SJSA1 (cell line): ENCODE results near the gene CLINT1. TPM values are rescaled to one million over a fixed set of nuclear protein-coding genes. Genes with fewer than 3 reads are reported as not detected.

Experiments
- DNase-seq, 2 experiments: peaks; one replicate each; pipeline ENCODE4 v3.0.0-alpha.2; 2015 to 2020; ENCODE audit warnings: low spot score in 2 of 2, low read depth in 1 of 2
- H3K27ac ChIP-seq: fragments of 250-450 bp; sonication (Bioruptor Pico); 2 replicates; pipeline ENCODE4 v1.5.1; 2020; ENCODE audit warnings: mild to moderate bottlenecking, moderate library complexity
- H3K27me3 ChIP-seq: fragments of 250-450 bp; sonication (Bioruptor Pico); replicated peaks from 2 replicates; pipeline ENCODE4 v1.5.1; 2020; ENCODE audit warnings: mild to moderate bottlenecking, moderate library complexity
- H3K36me3 ChIP-seq: fragments of 250-450 bp; sonication (Bioruptor Pico); 2 replicates; pipeline ENCODE4 v1.5.1; 2020; ENCODE audit warnings: mild to moderate bottlenecking
- H3K4me1 ChIP-seq: fragments of 250-450 bp; sonication (Bioruptor Pico); replicated peaks from 2 replicates; pipeline ENCODE4 v1.6.1; 2021; ENCODE audit warnings: mild to moderate bottlenecking
- H3K4me3 ChIP-seq: fragments of 250-450 bp; sonication (Bioruptor Pico); 2 replicates; pipeline ENCODE4 v1.5.1; 2020; ENCODE audit warnings: mild to moderate bottlenecking
- H3K9me3 ChIP-seq: fragments of 250-450 bp; sonication (Bioruptor Pico); replicated peaks from 2 replicates; pipeline ENCODE4 v1.5.1; 2020; ENCODE audit warnings: mild to moderate bottlenecking
- total RNA-seq: library from RNA; depleted of rRNA; stranded (reverse); fragments of >200 nt; shearing (Covaris generic); gene quantifications from 2 replicates; pipeline ENCODE4 v1.2.3, GENCODE V29; 2014

The CLINT1 gene
- total RNA-seq, 1 experiment from 2014 or later, result 95.4 TPM

- Histone ChIP-seq H3K9me3 (no peaks in the 10 kb centered on the region), H3K27ac (no peak overlapping the region), H3K36me3 (peaks cover 2% of the 10 kb centered on the region), H3K4me1 (peaks cover 10% of the 10 kb centered on the region), H3K27me3 (no peaks in the 10 kb centered on the region), H3K4me3 (no peak overlapping the region)
- DNase-seq, result peak in 1 of 2 experiments; percentile 46
Observed at GRCh38 chr5:157820593-157821252, 38.2 kb downstream of the CLINT1 start.

GRCh38 chr5:157819502-157820115 is 39.3 kb downstream of the CLINT1 start:
- H3K36me3 ChIP-seq, result peaks cover 9% of the 10 kb centered on the region
- DNase-seq, result no peak
- peaks cover 10% of the 10 kb centered on the region for H3K4me1 ChIP-seq
- no peak overlapping the region for H3K4me3 ChIP-seq
- no peaks in the 10 kb centered on the region for H3K9me3 ChIP-seq
- no peaks in the 10 kb centered on the region for H3K27me3 ChIP-seq
- H3K27ac ChIP-seq, result no peak overlapping the region

GRCh38 chr5:157818368-157818767 is 40.6 kb downstream of the CLINT1 start:
- H3K4me3 ChIP-seq, result no peak overlapping the region
- no peaks in the 10 kb centered on the region for H3K9me3 ChIP-seq
- no peak overlapping the region for H3K27ac ChIP-seq
- H3K27me3 ChIP-seq, result no peaks in the 10 kb centered on the region
- H3K4me1 ChIP-seq, result peaks cover 10% of the 10 kb centered on the region
- DNase-seq, result no peak
- H3K36me3 ChIP-seq, result peaks cover 18% of the 10 kb centered on the region

- H3K4me1 ChIP-seq, result peaks cover 10% of the 10 kb centered on the region
- peaks cover 22% of the 10 kb centered on the region for H3K36me3 ChIP-seq
- DNase-seq, result no peak
- H3K27ac ChIP-seq, result no peak overlapping the region
- H3K27me3 ChIP-seq, result no peaks in the 10 kb centered on the region
- H3K9me3 ChIP-seq, result no peaks in the 10 kb centered on the region
- H3K4me3 ChIP-seq, result no peak overlapping the region
Observed at GRCh38 chr5:157817928-157818327, 41.0 kb downstream of the CLINT1 start.

GRCh38 chr5:157817387-157817702 is 41.6 kb downstream of the CLINT1 start:
- DNase-seq, result no peak
- H3K4me1 ChIP-seq, result peaks cover 8% of the 10 kb centered on the region
- no peak overlapping the region for H3K27ac ChIP-seq
- H3K27me3 ChIP-seq, result no peaks in the 10 kb centered on the region
- no peaks in the 10 kb centered on the region for H3K9me3 ChIP-seq
- H3K4me3 ChIP-seq, result no peak overlapping the region
- peaks cover 28% of the 10 kb centered on the region for H3K36me3 ChIP-seq

GRCh38 chr5:157816682-157817386 is 42.1 kb downstream of the CLINT1 start:
- H3K27ac ChIP-seq, result no peak overlapping the region
- H3K4me1 ChIP-seq, result peaks cover 6% of the 10 kb centered on the region
- H3K36me3 ChIP-seq, result peaks cover 33% of the 10 kb centered on the region
- H3K27me3 ChIP-seq, result no peaks in the 10 kb centered on the region
- no peaks in the 10 kb centered on the region for H3K9me3 ChIP-seq
- no peak for DNase-seq
- H3K4me3 ChIP-seq, result no peak overlapping the region

- no peaks in the 10 kb centered on the region for H3K9me3 ChIP-seq
- H3K27ac ChIP-seq, result no peak overlapping the region
- H3K4me1 ChIP-seq, result 0 out of 2 replicates have a peak, but pooled peaks cover 3% of the 10 kb centered on the region
- no peak overlapping the region for H3K4me3 ChIP-seq
- no peaks in the 10 kb centered on the region for H3K27me3 ChIP-seq
- DNase-seq, result no peak
- H3K36me3 ChIP-seq, result peaks cover 68% of the 10 kb centered on the region
Observed at GRCh38 chr5:157812086-157812485, 46.9 kb downstream of the CLINT1 start.

- Histone ChIP-seq H3K27ac (no peak overlapping the region), H3K36me3 (peaks cover 78% of the 10 kb centered on the region), H3K9me3 (no peaks in the 10 kb centered on the region), H3K27me3 (no peaks in the 10 kb centered on the region), H3K4me3 (no peak overlapping the region), H3K4me1 (0 out of 2 replicates have a peak, but pooled peaks cover 3% of the 10 kb centered on the region)
- DNase-seq, result no peak
Observed at GRCh38 chr5:157808043-157808442, 50.9 kb downstream of the CLINT1 start.

- no peaks in the 10 kb centered on the region for H3K9me3 ChIP-seq
- peaks cover 41% of the 10 kb centered on the region for H3K36me3 ChIP-seq
- no peaks in the 10 kb centered on the region for H3K27me3 ChIP-seq
- no peak overlapping the region for H3K27ac ChIP-seq
- no peak for DNase-seq
- H3K4me3 ChIP-seq, result no peak overlapping the region
- no peaks in the 10 kb centered on the region for H3K4me1 ChIP-seq
Observed at GRCh38 chr5:157802736-157803135, 56.2 kb downstream of the CLINT1 start.

GRCh38 chr5:157800137-157800536 is 58.8 kb downstream of the CLINT1 start:
- no peaks in the 10 kb centered on the region for H3K9me3 ChIP-seq
- DNase-seq, result no peak
- no peak overlapping the region for H3K27ac ChIP-seq
- peaks cover 35% of the 10 kb centered on the region for H3K36me3 ChIP-seq
- H3K4me3 ChIP-seq, result no peak overlapping the region
- no peaks in the 10 kb centered on the region for H3K4me1 ChIP-seq
- H3K27me3 ChIP-seq, result no peaks in the 10 kb centered on the region

- Histone ChIP-seq H3K9me3 (no peaks in the 10 kb centered on the region), H3K27ac (no peak overlapping the region), H3K4me3 (no peak overlapping the region), H3K27me3 (no peaks in the 10 kb centered on the region), H3K36me3 (peaks cover 32% of the 10 kb centered on the region), H3K4me1 (no peaks in the 10 kb centered on the region)
- no peak for DNase-seq
Observed at GRCh38 chr5:157799578-157799977, 59.4 kb downstream of the CLINT1 start.

- Histone ChIP-seq H3K27ac (no peak overlapping the region), H3K9me3 (no peaks in the 10 kb centered on the region), H3K4me3 (no peak overlapping the region), H3K4me1 (no peaks in the 10 kb centered on the region), H3K27me3 (no peaks in the 10 kb centered on the region), H3K36me3 (peaks cover 59% of the 10 kb centered on the region)
- DNase-seq, result no peak
Observed at GRCh38 chr5:157793301-157793700, 65.6 kb downstream of the CLINT1 start.

- H3K4me3 ChIP-seq, result no peak overlapping the region
- no peaks in the 10 kb centered on the region for H3K9me3 ChIP-seq
- H3K27ac ChIP-seq, result no peak overlapping the region
- H3K4me1 ChIP-seq, result no peaks in the 10 kb centered on the region
- H3K36me3 ChIP-seq, result peaks cover 32% of the 10 kb centered on the region
- H3K27me3 ChIP-seq, result no peaks in the 10 kb centered on the region
- DNase-seq, result no peak
Observed at GRCh38 chr5:157785801-157786200, 73.1 kb downstream of the CLINT1 start.

- Histone ChIP-seq H3K27ac (no peak overlapping the region), H3K27me3 (no peaks in the 10 kb centered on the region), H3K36me3 (no peaks in the 10 kb centered on the region), H3K9me3 (no peaks in the 10 kb centered on the region), H3K4me1 (no peaks in the 10 kb centered on the region), H3K4me3 (no peak overlapping the region)
- DNase-seq, result no peak
Observed at GRCh38 chr5:157779221-157779620, 79.7 kb downstream of the CLINT1 start.
